Activated naive CD8-positive, alpha-beta T cell (primary cell): Measurements from ENCODE around the gene HAP1.
"Not testable (repeated sequence)": the region's sequence is repeated elsewhere in the genome, so short reads cannot be mapped to it uniquely, and the experiment has no call there.

Experiments
- H3K27ac Mint-ChIP-seq: one replicate; pipeline ENCODE4 v1.8.0; 2021; ENCODE audit warnings: mixed read lengths
- H3K27me3 Mint-ChIP-seq: one replicate; pipeline ENCODE4 v1.8.0; 2021; ENCODE audit warnings: mixed read lengths
- H3K36me3 Mint-ChIP-seq: one replicate; pipeline ENCODE4 v1.8.0; 2021; ENCODE audit warnings: mixed read lengths
- H3K4me1 Mint-ChIP-seq: one replicate; pipeline ENCODE4 v1.8.0; 2021; ENCODE audit warnings: low read depth, mixed read lengths
- H3K4me3 Mint-ChIP-seq: one replicate; pipeline ENCODE4 v1.8.0; 2021; ENCODE audit warnings: mild to moderate bottlenecking, mixed read lengths
- H3K9me3 Mint-ChIP-seq: one replicate; pipeline ENCODE4 v1.8.0; 2021; ENCODE audit warnings: low read depth, mixed read lengths

The HAP1 gene

DNA sequence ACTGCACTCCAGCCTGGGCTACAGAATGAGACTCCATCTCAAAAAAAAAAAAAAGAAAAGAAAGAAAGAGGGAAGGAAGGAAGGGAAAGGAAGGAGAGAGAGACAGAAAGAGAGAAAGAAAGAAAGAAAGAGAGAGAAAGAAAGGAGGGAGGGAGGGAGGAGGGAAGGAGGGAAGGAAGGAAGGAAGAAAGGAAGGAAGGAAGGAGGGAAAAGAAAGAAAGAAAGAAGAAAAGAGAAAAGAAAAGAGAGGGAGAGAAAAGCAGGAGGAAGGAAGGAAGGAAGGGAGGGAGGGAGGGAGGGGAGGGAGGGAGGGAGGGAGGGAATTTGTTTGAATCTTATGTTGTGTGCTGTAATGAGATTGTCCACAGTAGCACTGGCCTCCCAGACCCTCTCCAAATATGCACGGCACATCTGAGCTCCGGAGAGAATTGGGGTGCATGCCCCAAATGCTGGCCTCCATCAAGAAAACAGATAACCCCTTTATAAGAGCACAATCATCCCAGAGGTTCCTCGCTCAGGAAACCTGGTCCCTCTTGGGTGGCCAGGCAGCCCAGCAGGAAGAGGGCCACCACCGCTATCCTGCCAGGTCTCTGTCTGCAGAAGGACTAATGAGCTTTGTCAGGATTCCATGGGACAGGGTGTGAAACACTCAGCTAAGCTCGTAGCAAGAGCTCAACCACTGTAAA is 54.6 kb downstream of the HAP1 start:
- H3K27ac Mint-ChIP-seq, result peak overlapping the region; percentile 97
- H3K4me1 Mint-ChIP-seq, result peaks cover 31% of the 10 kb centered on the region
- no peaks in the 10 kb centered on the region for H3K36me3 Mint-ChIP-seq
- peak overlapping the region; percentile 88 for H3K4me3 Mint-ChIP-seq
- H3K27me3 Mint-ChIP-seq, result no peaks in the 10 kb centered on the region
- H3K9me3 Mint-ChIP-seq, result no peaks in the 10 kb centered on the region

DNA sequence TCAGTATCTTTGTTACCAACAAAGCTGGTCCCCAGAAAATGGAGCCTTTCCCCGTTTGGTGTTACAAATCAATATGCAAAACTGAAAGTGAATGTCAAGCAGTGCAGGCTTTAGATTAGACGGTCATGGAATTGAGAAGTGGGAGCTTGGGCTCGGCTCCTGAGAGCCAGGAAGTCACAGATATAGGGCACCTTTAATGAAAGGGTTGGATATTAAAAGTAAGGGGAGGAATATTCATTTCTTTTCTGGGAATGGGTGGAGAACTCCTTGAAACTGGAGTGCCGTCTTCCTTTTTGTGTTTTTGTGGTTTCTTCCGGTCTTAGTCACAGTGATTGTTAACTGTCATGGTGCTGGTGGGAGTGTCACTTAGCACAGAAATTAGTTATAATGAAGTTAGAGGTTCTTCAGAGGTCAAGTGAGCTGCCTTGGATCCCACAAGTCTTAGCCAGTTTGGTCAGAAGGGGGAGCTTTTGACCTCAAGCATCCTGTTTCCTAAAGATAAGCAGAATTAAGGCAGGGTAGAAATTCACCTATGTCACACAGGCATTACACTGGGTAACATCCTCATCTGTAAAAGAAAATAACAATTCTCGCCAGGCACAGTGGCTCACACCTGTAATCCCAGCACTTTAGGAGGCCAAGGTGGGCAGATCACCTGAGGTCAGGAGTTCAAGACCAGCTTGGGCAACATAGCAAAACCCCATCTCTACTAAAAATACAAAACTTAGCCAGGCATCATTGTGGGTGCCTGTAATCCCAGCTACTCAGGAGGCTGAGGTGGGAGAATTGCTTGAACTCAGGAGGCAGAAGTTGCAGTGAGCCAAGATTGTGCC is 55.3 kb downstream of the HAP1 start:
- H3K4me1 Mint-ChIP-seq, result peaks cover 31% of the 10 kb centered on the region
- no peaks in the 10 kb centered on the region for H3K36me3 Mint-ChIP-seq
- H3K27me3 Mint-ChIP-seq, result no peaks in the 10 kb centered on the region
- peak overlapping the region; percentile 88 for H3K4me3 Mint-ChIP-seq
- H3K27ac Mint-ChIP-seq, result peak overlapping the region; percentile 97
- H3K9me3 Mint-ChIP-seq, result no peaks in the 10 kb centered on the region

GRCh38 chr17:41678411-41678906 is 56.0 kb downstream of the HAP1 start:
- no peaks in the 10 kb centered on the region for H3K27me3 Mint-ChIP-seq
- H3K4me1 Mint-ChIP-seq, result peaks cover 31% of the 10 kb centered on the region
- peak overlapping the region; percentile 97 for H3K27ac Mint-ChIP-seq
- H3K9me3 Mint-ChIP-seq, result no peaks in the 10 kb centered on the region
- H3K36me3 Mint-ChIP-seq, result no peaks in the 10 kb centered on the region
- peak overlapping the region; percentile 88 for H3K4me3 Mint-ChIP-seq

DNA sequence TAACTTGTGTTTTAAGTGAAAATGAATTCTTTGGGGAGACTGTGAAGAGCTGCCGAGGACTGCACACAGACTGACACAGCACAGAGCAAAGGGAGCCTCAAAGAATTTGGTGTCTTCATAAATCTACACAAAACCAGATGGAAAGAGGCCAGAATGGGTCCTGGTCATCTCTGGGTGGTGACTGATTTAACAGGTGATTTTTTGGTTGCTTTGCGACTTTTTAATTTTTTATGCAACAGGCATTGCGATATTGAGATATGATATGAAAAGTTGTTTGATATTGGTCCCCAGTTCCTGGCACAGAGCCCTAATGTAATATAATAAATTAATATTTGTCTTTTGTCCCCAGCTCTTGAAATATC is 58.4 kb downstream of the HAP1 start:
- H3K4me1 Mint-ChIP-seq, result peaks cover 39% of the 10 kb centered on the region
- H3K27ac Mint-ChIP-seq, result no peak overlapping the region
- H3K36me3 Mint-ChIP-seq, result no peaks in the 10 kb centered on the region
- no peaks in the 10 kb centered on the region for H3K27me3 Mint-ChIP-seq
- H3K9me3 Mint-ChIP-seq, result no peaks in the 10 kb centered on the region
- H3K4me3 Mint-ChIP-seq, result no peak overlapping the region

DNA sequence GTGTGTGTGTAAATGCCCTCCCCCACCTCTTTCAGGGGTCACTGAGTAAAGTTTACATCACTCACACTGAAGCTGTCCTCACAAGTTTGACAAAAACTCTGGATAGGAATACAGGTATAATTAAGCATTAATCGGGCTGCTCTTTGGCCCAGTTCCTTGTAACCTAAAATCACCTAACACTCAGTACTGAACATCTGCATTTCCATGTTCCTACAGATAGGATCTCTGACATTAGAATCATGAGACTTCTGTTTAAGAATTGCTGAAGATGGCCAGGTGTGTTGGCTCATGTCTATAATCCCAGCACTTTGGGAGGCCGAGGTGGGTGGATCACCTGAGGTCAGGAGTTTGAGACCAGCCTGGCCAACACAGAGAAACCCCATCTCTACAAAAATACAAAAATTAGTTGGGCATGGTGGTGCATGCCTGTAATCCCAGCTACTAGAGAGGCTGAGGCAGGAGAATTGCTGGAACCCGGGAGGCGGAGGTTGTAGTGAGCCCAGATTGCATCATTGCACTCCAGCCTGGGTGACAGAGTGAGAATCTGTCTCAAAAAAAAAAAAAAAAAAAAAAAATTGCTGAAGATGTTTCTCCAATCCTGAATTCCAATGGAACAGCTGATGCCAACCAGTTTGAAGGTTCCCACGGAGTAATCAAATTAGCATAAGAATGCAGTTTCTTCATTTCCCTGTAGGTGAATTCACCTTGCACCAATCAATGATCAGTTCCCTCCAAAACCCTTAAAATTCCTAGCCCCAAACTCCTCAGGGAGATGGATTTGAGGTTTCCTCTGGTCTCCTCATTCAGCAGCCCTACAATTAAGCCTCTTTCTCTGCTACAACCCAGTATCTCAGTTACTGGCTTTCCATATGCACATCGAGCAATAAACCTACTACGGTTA is 59.0 kb downstream of the HAP1 start:
- not testable (repeated sequence) for H3K4me3 Mint-ChIP-seq, H3K27me3 Mint-ChIP-seq, H3K36me3 Mint-ChIP-seq, H3K27ac Mint-ChIP-seq, H3K9me3 Mint-ChIP-seq
- H3K4me1 Mint-ChIP-seq, result peaks cover 39% of the 10 kb centered on the region
